Adrenal gland (tissue), 12 donors: ENCODE data around the gene CADPS. TPM values are rescaled to one million over a fixed set of nuclear protein-coding genes. Genes with fewer than 3 reads are reported as not detected.

ENCODE experiments used
- DNase-seq, 7 donors: peaks; one replicate each; pipeline ENCODE4 v3.0.0-alpha.2; 2019 to 2020
- H3K27ac ChIP-seq, 5 donors: fragments of 200-600 bp; sonication (generic) in 4 of 5; 1 replicate in 3 of 5; 2 replicates in 2 of 5; pipeline versions ENCODE4 v1.5.1 to v1.8.0; 2016 to 2020; ENCODE audit warnings: mild to moderate bottlenecking in 1 of 5
- H3K27me3 ChIP-seq: fragments of 200-600 bp; 2 replicates; pipeline ENCODE4 v1.8.0; 2021
- H3K36me3 ChIP-seq, 2 donors: fragments of 200-600 bp; replicated peaks in 1 of 2; 1 replicate in 1 of 2; 2 replicates in 1 of 2; pipeline versions ENCODE4 v1.5.1 to v1.8.0; 2018 to 2022
- H3K4me1 ChIP-seq, 2 donors: fragments of 200-600 bp; replicated peaks in 1 of 2; 1 replicate in 1 of 2; 2 replicates in 1 of 2; pipeline versions ENCODE4 v1.5.1 to v1.8.0; 2018 to 2021
- H3K4me3 ChIP-seq, 4 donors: fragments of 200-600 bp; sonication (generic) in 3 of 4; one replicate each; pipeline ENCODE4 v1.5.1; 2016 to 2018
- H3K9me3 ChIP-seq, 3 donors: fragments of 200-600 bp; sonication (generic) in 1 of 3; replicated peaks in 1 of 3; 1 replicate in 2 of 3; 2 replicates in 1 of 3; pipeline versions ENCODE4 v1.5.1 to v1.8.0; 2016 to 2021
- POLR2A ChIP-seq, 2 donors: fragments of 450-650 bp; IDR thresholded peaks; one replicate each; pipeline ENCODE4 v1.6.1; 2017; ENCODE audit warnings: antibody characterized with exemption in 2 of 2, mild to moderate bottlenecking in 2 of 2, moderate library complexity in 1 of 2
- WGBS, 4 donors: extraction: QIAGEN DNeasy Blood & Tissue Kit in 2 of 4; methylation state at CpG; one replicate each; pipeline versions ENCODE4 v1.1.5 to v1.1.7; 2013 to 2017; 5-methylcytosine and 5-hydroxymethylcytosine counted together
- intact Hi-C, 2 donors: fragments of 100-400 bp; cut with DNase I; formaldehyde crosslinking; loops; one replicate each; pipeline versions ENCODE4 v1.14.1 to v1.15.0; 2022 to 2023
- polyA plus RNA-seq, 3 donors: library from polyadenylated mRNA; stranded (reverse); fragments of 200-250 nt in 2 of 3; fragments of 350-450 nt in 1 of 3; fragmentation: Illumina TruSeq in 1 of 3; extraction: RNeasy Lipid Tissue Mini Kit (QIAGEN cat#74804) in 1 of 3; gene quantifications; one replicate each; pipeline ENCODE4 v1.2.3, GENCODE V29; 2013 to 2014
- total RNA-seq, 9 donors: library from RNA; depleted of rRNA in 4 of 9; stranded (reverse); fragments of >200 nt in 4 of 9; fragments of 120-200 nt in 1 of 9; fragmentation: NEBNext Ultra II Directional in 1 of 9; extraction: Animal tissue kit (Norgen Biotek cat#: 25700) in 1 of 9; gene quantifications; one replicate each; pipeline versions ENCODE4 v1.1.0 to v1.2.4, GENCODE V29; 2013 to 2023
- TF ChIP-seq, protein P1 (sequence below), 6 experiments: fragments of 450-650 bp in 4 of 6; fragments of 200-600 bp in 2 of 6; sonication (generic) in 1 of 6; IDR thresholded peaks; 1 replicate in 5 of 6; 2 replicates in 1 of 6; pipeline versions ENCODE4 v1.5.1 to v1.8.0; 2016 to 2021; ENCODE audit warnings: antibody characterized with exemption in 6 of 6, mild to moderate bottlenecking in 2 of 6, moderate library complexity in 1 of 6
- donor health status: healthy with polysubstance abuse.
- donor health status: Bipolar disorder and iron deficiency.
- donor health status: DM: yes; HTN: yes; CAD: no.
- donor health status: DM: no; HTN: no; CAD: no.
- donor health status: DM: no; HTN: no; CAD: no.
- donor health status: DM: yes; HTN: yes; CAD: no.

The CADPS gene
- total and polyA plus RNA-seq, 12 donors: 0.24 to 36.5 (median 11.2) TPM; not detected in 2

DNA sequence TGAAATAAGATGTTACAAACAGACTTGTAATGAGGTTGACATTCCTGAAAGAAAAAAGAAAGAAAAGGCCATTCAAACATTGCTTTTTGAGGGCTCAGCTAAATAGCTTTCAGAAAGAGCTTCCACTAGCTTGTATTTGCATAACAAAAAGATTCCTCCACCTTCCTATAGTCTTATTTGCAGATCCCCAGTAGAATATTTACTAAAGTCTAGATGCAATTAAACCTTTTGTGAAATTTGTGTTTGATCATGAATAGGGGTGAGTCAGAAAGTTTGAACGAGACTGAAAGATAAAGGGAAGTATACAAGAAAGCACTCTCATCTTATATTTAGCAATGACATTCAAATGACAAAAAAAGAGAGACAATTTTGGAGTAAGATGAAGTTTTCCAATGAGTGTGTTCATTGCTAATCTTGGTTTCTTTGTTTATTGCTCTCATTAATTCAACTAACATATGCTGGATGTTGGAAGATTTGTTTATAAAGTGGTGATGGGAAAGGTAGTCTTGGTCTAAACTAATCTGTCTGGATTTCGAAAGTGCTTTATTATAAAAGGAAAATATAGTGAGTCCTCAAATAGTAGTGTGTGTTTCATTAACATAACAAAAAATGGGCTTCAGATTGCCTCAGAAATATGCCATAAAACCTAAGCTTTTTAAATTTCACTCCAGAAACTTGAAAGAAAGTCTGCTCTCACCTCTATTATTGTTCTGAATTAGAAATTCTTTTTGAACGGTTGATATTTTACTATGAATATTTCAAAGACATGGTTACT, 9.1 kb upstream of the CADPS start:
- DNase-seq: no peak
- intact Hi-C loops: no loop called here
- TF ChIP-seq, protein P1, sequence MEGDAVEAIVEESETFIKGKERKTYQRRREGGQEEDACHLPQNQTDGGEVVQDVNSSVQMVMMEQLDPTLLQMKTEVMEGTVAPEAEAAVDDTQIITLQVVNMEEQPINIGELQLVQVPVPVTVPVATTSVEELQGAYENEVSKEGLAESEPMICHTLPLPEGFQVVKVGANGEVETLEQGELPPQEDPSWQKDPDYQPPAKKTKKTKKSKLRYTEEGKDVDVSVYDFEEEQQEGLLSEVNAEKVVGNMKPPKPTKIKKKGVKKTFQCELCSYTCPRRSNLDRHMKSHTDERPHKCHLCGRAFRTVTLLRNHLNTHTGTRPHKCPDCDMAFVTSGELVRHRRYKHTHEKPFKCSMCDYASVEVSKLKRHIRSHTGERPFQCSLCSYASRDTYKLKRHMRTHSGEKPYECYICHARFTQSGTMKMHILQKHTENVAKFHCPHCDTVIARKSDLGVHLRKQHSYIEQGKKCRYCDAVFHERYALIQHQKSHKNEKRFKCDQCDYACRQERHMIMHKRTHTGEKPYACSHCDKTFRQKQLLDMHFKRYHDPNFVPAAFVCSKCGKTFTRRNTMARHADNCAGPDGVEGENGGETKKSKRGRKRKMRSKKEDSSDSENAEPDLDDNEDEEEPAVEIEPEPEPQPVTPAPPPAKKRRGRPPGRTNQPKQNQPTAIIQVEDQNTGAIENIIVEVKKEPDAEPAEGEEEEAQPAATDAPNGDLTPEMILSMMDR (IDR thresholded peaks at IDR 0.05): no peak
- no peak for TF ChIP-seq POLR2A (IDR thresholded peaks at IDR 0.05)
- WGBS, 4 donors: 23 to 31% (median 27%) methylated on average over 3 of the region's 3 CpGs
- Histone ChIP-seq H3K36me3 (no peaks in the 10 kb centered on the region), H3K9me3 (no peaks in the 10 kb centered on the region), H3K27ac (no peak overlapping the region), H3K27me3 (no peaks in the 10 kb centered on the region), H3K4me1 (no peaks in the 10 kb centered on the region), H3K4me3 (no peak overlapping the region)

DNA sequence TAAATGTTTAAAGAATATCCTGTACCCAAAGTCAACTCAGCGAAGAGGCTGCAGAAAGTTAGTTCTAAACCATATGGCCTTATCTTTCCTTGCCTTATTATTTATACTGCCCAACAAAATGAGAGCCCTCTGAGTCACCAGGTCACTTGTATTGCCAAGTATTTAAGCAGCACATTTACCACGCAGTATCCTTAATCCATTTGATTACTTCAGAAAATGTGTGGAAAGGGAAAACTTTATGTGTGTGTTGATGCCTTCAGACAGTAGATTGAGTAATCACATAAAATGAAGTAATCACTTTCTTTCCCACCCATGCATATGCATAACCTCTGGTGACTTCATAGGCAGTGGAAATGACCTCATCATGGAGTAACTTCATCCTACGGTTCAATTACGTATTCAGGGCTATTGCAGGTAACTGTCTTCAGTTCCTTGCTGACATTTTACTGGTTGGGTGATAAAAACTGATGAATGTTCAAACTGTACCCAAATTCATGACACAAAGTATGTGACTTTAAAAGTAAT, 7.5 kb upstream of the CADPS start:
- intact Hi-C loops: no loop called here
- H3K27me3 ChIP-seq: no peaks in the 10 kb centered on the region
- no peaks in the 10 kb centered on the region for H3K9me3 ChIP-seq
- H3K4me3 ChIP-seq: no peak overlapping the region
- H3K36me3 ChIP-seq: no peaks in the 10 kb centered on the region
- no peak for DNase-seq
- no peaks in the 10 kb centered on the region for H3K4me1 ChIP-seq
- TF ChIP-seq, protein P1 (IDR thresholded peaks at IDR 0.05): no peak
- TF ChIP-seq POLR2A (IDR thresholded peaks at IDR 0.05): no peak
- no peak overlapping the region for H3K27ac ChIP-seq
- WGBS, 4 donors: 62 to 77% (median 74%) methylated on average over 4 of the region's 4 CpGs

DNA sequence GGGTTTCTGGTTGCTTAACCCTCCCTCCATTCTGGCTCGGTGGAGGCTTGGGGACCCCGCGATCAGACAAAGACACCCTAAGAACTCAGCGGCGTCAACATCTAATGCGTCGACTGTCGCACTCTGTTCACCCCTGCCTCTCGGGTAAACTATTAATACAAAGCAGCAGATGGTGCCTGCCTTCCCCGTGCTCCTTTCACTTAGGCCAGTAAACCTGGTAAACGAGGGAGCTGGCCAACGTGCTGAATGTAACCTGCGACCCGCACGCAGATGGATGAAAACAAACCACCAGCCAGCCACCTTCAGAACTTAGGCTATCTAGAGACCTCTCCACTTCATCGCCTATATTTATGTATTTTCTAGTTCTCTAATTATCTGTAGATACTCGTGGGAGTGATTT, 848 bp upstream of the CADPS start:
- Histone ChIP-seq H3K4me3 (no peak overlapping the region), H3K27me3 (peaks cover 25% of the 10 kb centered on the region), H3K36me3 (no peaks in the 10 kb centered on the region), H3K4me1 (peaks cover 8 to 9% of the 10 kb centered on the region in 2 donors), H3K9me3 (no peaks in the 10 kb centered on the region), H3K27ac (no peak overlapping the region)
- intact Hi-C loops: no loop called here
- TF ChIP-seq POLR2A (IDR thresholded peaks at IDR 0.05): no peak
- TF ChIP-seq, protein P1 (IDR thresholded peaks at IDR 0.05): no peak
- peak; percentile 13 to 65 (median 26) for DNase-seq
- WGBS, 4 donors: 2 to 4% (median 3%) methylated on average over 13 to 17 of the region's 17 CpGs

- H3K4me3 ChIP-seq: peak overlapping the region in 1 of 4 donors; percentile 1
- no peaks in the 10 kb centered on the region for H3K9me3 ChIP-seq
- 2 to 5% (median 5%) methylated on average over 18 of the region's 18 CpGs for WGBS, 4 donors
- peaks cover 8 to 9% of the 10 kb centered on the region in 2 donors for H3K4me1 ChIP-seq
- no peaks in the 10 kb centered on the region for H3K36me3 ChIP-seq
- DNase-seq: no peak
- intact Hi-C loops: no loop called here
- H3K27ac ChIP-seq: peak overlapping the region in 1 of 5 donors; percentile 8
- H3K27me3 ChIP-seq: peaks cover 25% of the 10 kb centered on the region
- TF ChIP-seq, protein P1 (IDR thresholded peaks at IDR 0.05): no peak
- no peak for TF ChIP-seq POLR2A (IDR thresholded peaks at IDR 0.05)
Observed at GRCh38 chr3:62875558-62876002, 364 bp upstream of the CADPS start.
